ENCODE data around the gene BRD9.

- TF ChIP-seq CTCF (optimal IDR thresholded peaks at IDR 0.05 in 1 of 3, IDR thresholded peaks at IDR 0.05 in 1 of 3, conservative IDR thresholded peaks at IDR 0.05 in 1 of 3; ENCODE audit: extremely low read depth in 1 of 3, insufficient read depth in 2 of 3, low read length in 3 of 3) (no peak), EZH2 (IDR thresholded peaks at IDR 0.05; ENCODE audit: low read length) (no peak)
Measured at GRCh38 chr5:893711-894110, 1.1 kb upstream of the BRD9 start.
